HEK293 (cell line): Measurements from ENCODE around the gene TBC1D17.
A peak's percentile ranks its signal among the peaks of the same experiment; 100 is the strongest.

ENCODE experiments used
- CTCF ChIA-PET: fragments of 350-600 bp; formaldehyde crosslinking; extraction: SDS; loops from one replicate; lab custom pipeline; 2021; ENCODE audit warnings: antibody characterized with exemption; lab: Yijun Ruan, JAX
- POLR2A ChIA-PET: fragments of 300-600 bp; formaldehyde crosslinking; extraction: SDS; loops from one replicate; lab custom pipeline; 2020; ENCODE audit warnings: antibody characterized with exemption, inconsistent platforms; lab: Yijun Ruan, JAX
- H3K27ac ChIP-seq: fragments of 200-500 bp; sonication (Bioruptor generic); 2 replicates; pipeline ENCODE4 v1.5.1; 2014; ENCODE audit warnings: low read depth, low read length, control low read depth, inconsistent platforms; ENCODE audit errors: extremely low read depth
- H3K36me3 ChIP-seq, 2 experiments: fragments of 200-500 bp in 1 of 2; sonication (Bioruptor generic) in 1 of 2; 1 replicate in 1 of 2; 2 replicates in 1 of 2; pipeline ENCODE4 v1.5.1; 2014 to 2017; ENCODE audit warnings: inconsistent platforms in 2 of 2, low read length in 2 of 2; ENCODE audit not compliant: control insufficient read depth in 2 of 2, insufficient read depth in 1 of 2
- H3K4me1 ChIP-seq: fragments of 200-500 bp; sonication (Bioruptor generic); 2 replicates; pipeline ENCODE4 v1.5.1; 2014; ENCODE audit warnings: mild to moderate bottlenecking, low read length, inconsistent platforms; ENCODE audit not compliant: control insufficient read depth, insufficient read depth
- H3K4me3 ChIP-seq: 2 replicates; pipeline ENCODE4 v1.5.1; 2011; ENCODE audit warnings: low read depth, mild to moderate bottlenecking, control low read depth, low read length, moderate library complexity
- H3K9me3 ChIP-seq: fragments of 200-500 bp; sonication (Bioruptor generic); 2 replicates; pipeline ENCODE4 v1.5.1; 2014; ENCODE audit warnings: low read depth, low read length, inconsistent platforms; ENCODE audit not compliant: control insufficient read depth, insufficient read depth
- KLF9 ChIP-seq: fragments of 450-650 bp; formaldehyde crosslinking; IDR thresholded peaks from 2 replicates; pipeline ENCODE4 v1.5.1; 2016; ENCODE audit warnings: missing biosample characterization, missing genetic modification characterization, low read depth
- OSR2 ChIP-seq: fragments of 450-650 bp; formaldehyde crosslinking; IDR thresholded peaks from 2 replicates; pipeline ENCODE4 v1.5.1; 2016; ENCODE audit warnings: missing biosample characterization, missing genetic modification characterization
- PRDM10 ChIP-seq: fragments of 450-650 bp; formaldehyde crosslinking; IDR thresholded peaks from 2 replicates; pipeline ENCODE4 v1.5.1; 2016; ENCODE audit warnings: missing biosample characterization, missing genetic modification characterization
- SALL2 ChIP-seq: fragments of 450-650 bp; formaldehyde crosslinking; IDR thresholded peaks from 2 replicates; pipeline ENCODE4 v1.5.0; 2017; ENCODE audit warnings: missing biosample characterization, mild to moderate bottlenecking, missing genetic modification characterization, borderline replicate concordance
- ZBTB49 ChIP-seq: fragments of 450-650 bp; formaldehyde crosslinking; IDR thresholded peaks from 2 replicates; pipeline ENCODE4 v1.5.1; 2016; ENCODE audit warnings: missing biosample characterization, missing genetic modification characterization, low read depth
- ZFHX2 ChIP-seq: fragments of 450-650 bp; formaldehyde crosslinking; conservative IDR thresholded peaks from 2 replicates; pipeline ENCODE4 v1.5.1; 2016; ENCODE audit warnings: missing biosample characterization, missing genetic modification characterization
- ZNF138 ChIP-seq: fragments of 450-650 bp; formaldehyde crosslinking; IDR thresholded peaks from 2 replicates; pipeline ENCODE4 v1.5.1; 2016; ENCODE audit warnings: missing biosample characterization, missing genetic modification characterization, borderline replicate concordance
- ZNF214 ChIP-seq: fragments of 450-650 bp; formaldehyde crosslinking; IDR thresholded peaks from 2 replicates; pipeline ENCODE4 v1.5.1; 2017; ENCODE audit warnings: missing biosample characterization, mild to moderate bottlenecking, missing genetic modification characterization, borderline replicate concordance
- ZNF311 ChIP-seq: fragments of 450-650 bp; formaldehyde crosslinking; IDR thresholded peaks from 2 replicates; pipeline ENCODE4 v1.5.1; 2017; ENCODE audit warnings: missing biosample characterization, missing genetic modification characterization, borderline replicate concordance
- ZNF433 ChIP-seq: fragments of 450-650 bp; formaldehyde crosslinking; IDR thresholded peaks from 2 replicates; pipeline ENCODE4 v1.5.1; 2016; ENCODE audit warnings: missing biosample characterization, missing genetic modification characterization, low read depth
- ZNF585B ChIP-seq: fragments of 450-650 bp; formaldehyde crosslinking; IDR thresholded peaks from 2 replicates; pipeline ENCODE4 v1.5.1; 2016; ENCODE audit warnings: missing biosample characterization, missing genetic modification characterization
- ZNF600 ChIP-seq: fragments of 450-650 bp; formaldehyde crosslinking; IDR thresholded peaks from 2 replicates; pipeline ENCODE4 v1.5.1; 2016; ENCODE audit warnings: missing biosample characterization, missing genetic modification characterization
- ZNF660 ChIP-seq: fragments of 450-650 bp; IDR thresholded peaks from 2 replicates; pipeline ENCODE4 v1.5.1; 2018; ENCODE audit warnings: missing biosample characterization, mild to moderate bottlenecking, missing genetic modification characterization
- ZSCAN16 ChIP-seq: fragments of 450-650 bp; formaldehyde crosslinking; IDR thresholded peaks from 2 replicates; pipeline ENCODE4 v1.5.1; 2016; ENCODE audit warnings: missing biosample characterization, missing genetic modification characterization
- TF ChIP-seq, protein P1 (sequence below): fragments of 450-650 bp; formaldehyde crosslinking; IDR thresholded peaks from 2 replicates; pipeline ENCODE4 v1.5.1; 2016; ENCODE audit warnings: missing biosample characterization, missing genetic modification characterization, borderline replicate concordance
- TF ChIP-seq, protein P2 (sequence below): fragments of 450-650 bp; formaldehyde crosslinking; IDR thresholded peaks from 2 replicates; pipeline ENCODE4 v1.5.1; 2017; ENCODE audit warnings: missing biosample characterization, missing genetic modification characterization
- TF ChIP-seq, protein P3 (sequence below): fragments of 450-650 bp; formaldehyde crosslinking; IDR thresholded peaks from 2 replicates; pipeline ENCODE4 v1.5.1; 2017; ENCODE audit warnings: missing biosample characterization, missing genetic modification characterization
- TF ChIP-seq, protein P4 (sequence below): fragments of 450-650 bp; formaldehyde crosslinking; IDR thresholded peaks from 2 replicates; pipeline ENCODE4 v1.5.1; 2016; ENCODE audit warnings: missing biosample characterization, missing genetic modification characterization

Gene TBC1D17

GRCh38 chr19:49857838-49858087 lies 19.7 kb upstream of the TBC1D17 start:
- no peaks in the 10 kb centered on the region for H3K9me3 ChIP-seq
- POLR2A ChIA-PET, result interaction anchor here (0.7 to 3.1 kb wide), 7 partner anchors 9 to 139 kb away, joined by 3 to 28 read pairs (median 3); partner anchors contain the start of genes AKT1S1, AP2A1, MED25 and PNKP
- peaks cover 15 to 82% of the 10 kb centered on the region in 2 experiments for H3K36me3 ChIP-seq
- TF ChIP-seq ZNF660 (tag by site-specific recombination), result no peak
- peaks cover 17% of the 10 kb centered on the region for H3K4me1 ChIP-seq
- H3K4me3 ChIP-seq, result no peak overlapping the region
- H3K27ac ChIP-seq, result peak overlapping the region; percentile 53; the same call in 1 of the 2 replicates
- CTCF ChIA-PET, result interaction anchor here (1.4 kb wide), 2 partner anchors 9 to 177 kb away, joined by 3 to 4 read pairs; no protein-coding TSS in a partner anchor

DNA sequence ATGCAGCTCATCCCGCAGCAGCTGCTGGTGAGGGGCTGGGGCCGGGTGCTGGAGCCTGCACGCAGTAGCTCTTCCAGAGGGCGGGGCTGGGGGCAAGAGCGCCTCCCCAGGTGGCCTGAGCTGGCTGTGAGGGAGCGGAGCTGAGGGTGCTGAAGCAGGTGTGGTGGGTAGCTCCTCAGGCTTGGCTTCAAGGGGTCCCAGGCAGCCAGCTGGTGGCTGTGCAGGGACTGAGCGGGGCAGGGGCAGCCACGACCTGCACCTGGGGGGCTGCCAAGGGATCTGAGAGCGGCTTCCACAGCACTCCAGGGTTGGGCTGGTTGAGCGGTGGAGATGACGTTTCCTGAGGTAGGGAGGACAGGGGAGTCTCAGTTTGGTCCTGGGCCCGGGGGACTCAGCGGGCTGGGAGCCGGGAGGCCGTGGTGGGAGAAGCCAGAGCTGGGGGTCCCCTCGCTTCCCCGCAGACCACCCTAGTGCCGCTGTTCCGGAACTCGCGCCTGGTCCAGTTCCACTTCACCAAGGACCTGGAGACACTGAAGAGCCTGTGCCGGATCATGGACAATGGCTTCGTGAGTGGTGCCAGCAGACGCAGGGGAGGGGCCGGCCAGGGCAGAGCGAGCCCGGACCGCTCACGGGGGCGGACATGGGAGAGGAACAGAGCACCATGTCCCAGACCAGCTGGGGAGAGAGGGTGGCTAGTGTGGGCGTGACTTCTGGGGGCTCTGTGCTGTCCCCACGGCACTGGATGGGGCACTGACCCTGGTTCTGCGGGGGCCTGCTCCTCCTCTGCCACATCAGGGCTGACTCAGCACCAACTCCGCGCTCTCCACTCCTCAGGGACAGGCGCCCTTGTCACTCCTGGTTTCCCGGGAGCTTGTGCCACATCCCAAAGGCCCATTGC lies 19.2 kb upstream of the TBC1D17 start:
- ChIA-PET CTCF (interaction anchor here (1.0 to 1.4 kb wide), 3 partner anchors 10 to 177 kb away, joined by 3 to 4 read pairs (median 3); no protein-coding TSS in a partner anchor), POLR2A (interaction anchor here (0.7 to 3.1 kb wide), 10 partner anchors 8 to 140 kb away, joined by 3 to 28 read pairs (median 3); partner anchors contain the start of genes AKT1S1, AP2A1, MED25 and PNKP)
- no peaks in the 10 kb centered on the region for H3K9me3 ChIP-seq
- H3K27ac ChIP-seq, result peak overlapping the region; percentile 53
- peaks cover 16 to 88% of the 10 kb centered on the region in 2 experiments for H3K36me3 ChIP-seq
- peaks cover 15% of the 10 kb centered on the region for H3K4me1 ChIP-seq
- no peak overlapping the region for H3K4me3 ChIP-seq
- no peak for TF ChIP-seq ZSCAN16 (tag by site-specific recombination)
- no peak for TF ChIP-seq ZNF433
- no peak for TF ChIP-seq PRDM10 (tag by site-specific recombination)
- TF ChIP-seq, protein P1, sequence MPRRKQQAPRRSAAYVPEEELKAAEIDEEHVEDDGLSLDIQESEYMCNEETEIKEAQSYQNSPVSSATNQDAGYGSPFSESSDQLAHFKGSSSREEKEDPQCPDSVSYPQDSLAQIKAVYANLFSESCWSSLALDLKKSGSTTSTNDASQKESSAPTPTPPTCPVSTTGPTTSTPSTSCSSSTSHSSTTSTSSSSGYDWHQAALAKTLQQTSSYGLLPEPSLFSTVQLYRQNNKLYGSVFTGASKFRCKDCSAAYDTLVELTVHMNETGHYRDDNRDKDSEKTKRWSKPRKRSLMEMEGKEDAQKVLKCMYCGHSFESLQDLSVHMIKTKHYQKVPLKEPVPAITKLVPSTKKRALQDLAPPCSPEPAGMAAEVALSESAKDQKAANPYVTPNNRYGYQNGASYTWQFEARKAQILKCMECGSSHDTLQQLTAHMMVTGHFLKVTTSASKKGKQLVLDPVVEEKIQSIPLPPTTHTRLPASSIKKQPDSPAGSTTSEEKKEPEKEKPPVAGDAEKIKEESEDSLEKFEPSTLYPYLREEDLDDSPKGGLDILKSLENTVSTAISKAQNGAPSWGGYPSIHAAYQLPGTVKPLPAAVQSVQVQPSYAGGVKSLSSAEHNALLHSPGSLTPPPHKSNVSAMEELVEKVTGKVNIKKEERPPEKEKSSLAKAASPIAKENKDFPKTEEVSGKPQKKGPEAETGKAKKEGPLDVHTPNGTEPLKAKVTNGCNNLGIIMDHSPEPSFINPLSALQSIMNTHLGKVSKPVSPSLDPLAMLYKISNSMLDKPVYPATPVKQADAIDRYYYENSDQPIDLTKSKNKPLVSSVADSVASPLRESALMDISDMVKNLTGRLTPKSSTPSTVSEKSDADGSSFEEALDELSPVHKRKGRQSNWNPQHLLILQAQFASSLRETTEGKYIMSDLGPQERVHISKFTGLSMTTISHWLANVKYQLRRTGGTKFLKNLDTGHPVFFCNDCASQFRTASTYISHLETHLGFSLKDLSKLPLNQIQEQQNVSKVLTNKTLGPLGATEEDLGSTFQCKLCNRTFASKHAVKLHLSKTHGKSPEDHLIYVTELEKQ, result no peak
- no peak for TF ChIP-seq ZNF311 (tag by site-specific recombination)
- TF ChIP-seq OSR2 (tag by site-specific recombination), result no peak; the same call in 1 of the 2 replicates
- no peak for TF ChIP-seq SALL2 (tag by site-specific recombination)
- no peak for TF ChIP-seq ZNF214 (tag by site-specific recombination)
- TF ChIP-seq, protein P2, sequence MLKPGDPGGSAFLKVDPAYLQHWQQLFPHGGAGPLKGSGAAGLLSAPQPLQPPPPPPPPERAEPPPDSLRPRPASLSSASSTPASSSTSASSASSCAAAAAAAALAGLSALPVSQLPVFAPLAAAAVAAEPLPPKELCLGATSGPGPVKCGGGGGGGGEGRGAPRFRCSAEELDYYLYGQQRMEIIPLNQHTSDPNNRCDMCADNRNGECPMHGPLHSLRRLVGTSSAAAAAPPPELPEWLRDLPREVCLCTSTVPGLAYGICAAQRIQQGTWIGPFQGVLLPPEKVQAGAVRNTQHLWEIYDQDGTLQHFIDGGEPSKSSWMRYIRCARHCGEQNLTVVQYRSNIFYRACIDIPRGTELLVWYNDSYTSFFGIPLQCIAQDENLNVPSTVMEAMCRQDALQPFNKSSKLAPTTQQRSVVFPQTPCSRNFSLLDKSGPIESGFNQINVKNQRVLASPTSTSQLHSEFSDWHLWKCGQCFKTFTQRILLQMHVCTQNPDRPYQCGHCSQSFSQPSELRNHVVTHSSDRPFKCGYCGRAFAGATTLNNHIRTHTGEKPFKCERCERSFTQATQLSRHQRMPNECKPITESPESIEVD (tag by site-specific recombination), result no peak
- TF ChIP-seq ZBTB49 (tag by site-specific recombination), result no peak
- TF ChIP-seq ZNF585B (tag by site-specific recombination), result no peak
- TF ChIP-seq ZNF138 (tag by site-specific recombination), result no peak
- TF ChIP-seq, protein P3, sequence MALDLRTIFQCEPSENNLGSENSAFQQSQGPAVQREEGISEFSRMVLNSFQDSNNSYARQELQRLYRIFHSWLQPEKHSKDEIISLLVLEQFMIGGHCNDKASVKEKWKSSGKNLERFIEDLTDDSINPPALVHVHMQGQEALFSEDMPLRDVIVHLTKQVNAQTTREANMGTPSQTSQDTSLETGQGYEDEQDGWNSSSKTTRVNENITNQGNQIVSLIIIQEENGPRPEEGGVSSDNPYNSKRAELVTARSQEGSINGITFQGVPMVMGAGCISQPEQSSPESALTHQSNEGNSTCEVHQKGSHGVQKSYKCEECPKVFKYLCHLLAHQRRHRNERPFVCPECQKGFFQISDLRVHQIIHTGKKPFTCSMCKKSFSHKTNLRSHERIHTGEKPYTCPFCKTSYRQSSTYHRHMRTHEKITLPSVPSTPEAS, result no peak
- no peak for TF ChIP-seq KLF9 (tag by site-specific recombination)
- TF ChIP-seq ZNF600 (tag by site-specific recombination), result peak; percentile 98
- TF ChIP-seq, protein P4, sequence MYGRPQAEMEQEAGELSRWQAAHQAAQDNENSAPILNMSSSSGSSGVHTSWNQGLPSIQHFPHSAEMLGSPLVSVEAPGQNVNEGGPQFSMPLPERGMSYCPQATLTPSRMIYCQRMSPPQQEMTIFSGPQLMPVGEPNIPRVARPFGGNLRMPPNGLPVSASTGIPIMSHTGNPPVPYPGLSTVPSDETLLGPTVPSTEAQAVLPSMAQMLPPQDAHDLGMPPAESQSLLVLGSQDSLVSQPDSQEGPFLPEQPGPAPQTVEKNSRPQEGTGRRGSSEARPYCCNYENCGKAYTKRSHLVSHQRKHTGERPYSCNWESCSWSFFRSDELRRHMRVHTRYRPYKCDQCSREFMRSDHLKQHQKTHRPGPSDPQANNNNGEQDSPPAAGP (tag by site-specific recombination), result no peak
- TF ChIP-seq ZFHX2 (tag by site-specific recombination), result peak; percentile 74
